Esophagus muscularis mucosa (tissue), 4 donors: ENCODE data around the gene FAM13A. TPM values are rescaled to one million over a fixed set of nuclear protein-coding genes. Genes with fewer than 3 reads are reported as not detected.

Experiments
- DNase-seq: peaks from one replicate; pipeline ENCODE4 v3.0.0-alpha.2; 2017; ENCODE audit errors: extremely low spot score
- H3K27ac ChIP-seq, 4 donors: fragments of 200-600 bp; sonication (generic); replicated peaks in 1 of 4; 1 replicate in 3 of 4; 2 replicates in 1 of 4; pipeline ENCODE4 v1.5.1; 2016 to 2019; ENCODE audit warnings: mild to moderate bottlenecking in 1 of 4
- H3K27me3 ChIP-seq, 4 donors: fragments of 200-600 bp; sonication (generic); one replicate each; pipeline versions ENCODE4 v1.5.1 to v1.6.0; 2016 to 2019
- H3K36me3 ChIP-seq, 4 donors: fragments of 200-600 bp; sonication (generic); one replicate each; pipeline ENCODE4 v1.5.1; 2016 to 2019
- H3K4me1 ChIP-seq, 4 donors: fragments of 200-600 bp; sonication (generic); one replicate each; pipeline ENCODE4 v1.5.1; 2016 to 2019
- H3K4me3 ChIP-seq, 4 donors: fragments of 200-600 bp; sonication (generic); 1 replicate in 2 of 4; 2 replicates in 2 of 4; pipeline ENCODE4 v1.5.1; 2016 to 2019; ENCODE audit warnings: mild to moderate bottlenecking in 4 of 4, moderate library complexity in 1 of 4
- H3K9me3 ChIP-seq, 4 donors: fragments of 200-600 bp; sonication (generic); 1 replicate in 3 of 4; 2 replicates in 1 of 4; pipeline ENCODE4 v1.5.1; 2016 to 2019
- EP300 ChIP-seq: sonication (generic); formaldehyde crosslinking; IDR thresholded peaks from one replicate; pipeline ENCODE4 v1.6.1; 2017; ENCODE audit warnings: antibody characterized with exemption
- POLR2A ChIP-seq: fragments of 450-650 bp; IDR thresholded peaks from one replicate; pipeline ENCODE4 v1.6.1; 2017; ENCODE audit warnings: antibody characterized with exemption, moderate library complexity, mild to moderate bottlenecking, low read depth
- POLR2AphosphoS5 ChIP-seq, 2 donors: sonication (generic); formaldehyde crosslinking; IDR thresholded peaks; one replicate each; pipeline ENCODE4 v1.6.1; 2017; ENCODE audit warnings: antibody characterized with exemption in 2 of 2
- WGBS: methylation state at CpG from one replicate; pipeline ENCODE4 v1.1.5; 2018; 5-methylcytosine and 5-hydroxymethylcytosine counted together
- intact Hi-C: fragments of 100-400 bp; cut with DNase I; formaldehyde crosslinking; loops from one replicate; pipeline ENCODE4 v1.15.1; 2023
- total RNA-seq, 4 donors: library from RNA; depleted of rRNA; stranded (reverse); fragments of >200 nt; gene quantifications; one replicate each; pipeline versions ENCODE4 v1.1.0 to v1.2.1, GENCODE V29; 2016
- TF ChIP-seq, protein P1 (sequence below), 3 experiments: fragments of 200-600 bp in 2 of 3; fragments of 450-650 bp in 1 of 3; sonication (generic) in 2 of 3; IDR thresholded peaks; one replicate each; pipeline ENCODE4 v1.5.1; 2017 to 2019; ENCODE audit warnings: antibody characterized with exemption in 3 of 3, mild to moderate bottlenecking in 2 of 3, moderate library complexity in 1 of 3

FAM13A gene
- total RNA-seq, 4 donors from 2014 or later = 22.4 to 27.2 (median 26.0) TPM

DNA sequence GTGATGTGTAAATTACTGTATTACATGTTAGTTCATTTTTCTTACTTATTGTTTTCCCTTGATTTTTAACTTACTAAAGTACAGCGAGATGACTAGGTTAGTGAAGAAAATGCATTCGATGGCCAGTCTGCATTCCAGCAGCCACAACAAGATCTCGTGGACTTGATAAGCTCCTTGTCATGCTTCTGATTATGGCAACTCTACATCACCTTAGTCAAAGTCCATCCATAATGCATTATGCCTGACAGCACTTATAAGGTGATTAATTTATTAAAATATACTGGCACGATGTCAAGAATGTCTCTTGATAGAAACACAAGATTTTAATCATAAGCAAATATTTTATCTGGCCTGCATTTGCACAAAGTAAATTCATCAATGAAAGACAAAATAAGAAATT lies 249.5 kb downstream of the FAM13A start:
- Histone ChIP-seq H3K36me3 (peaks cover 0 to 1% (median 0%) of the 10 kb centered on the region in 4 donors), H3K4me1 (peaks cover 11 to 39% (median 37%) of the 10 kb centered on the region in 4 donors), H3K9me3 (no peaks in the 10 kb centered on the region), H3K27me3 (no peaks in the 10 kb centered on the region), H3K4me3 (no peak overlapping the region), H3K27ac (no peak overlapping the region)
- 61% methylated on average over 4 of the region's 4 CpGs for WGBS
- no peak for TF ChIP-seq EP300
- TF ChIP-seq, protein P1, sequence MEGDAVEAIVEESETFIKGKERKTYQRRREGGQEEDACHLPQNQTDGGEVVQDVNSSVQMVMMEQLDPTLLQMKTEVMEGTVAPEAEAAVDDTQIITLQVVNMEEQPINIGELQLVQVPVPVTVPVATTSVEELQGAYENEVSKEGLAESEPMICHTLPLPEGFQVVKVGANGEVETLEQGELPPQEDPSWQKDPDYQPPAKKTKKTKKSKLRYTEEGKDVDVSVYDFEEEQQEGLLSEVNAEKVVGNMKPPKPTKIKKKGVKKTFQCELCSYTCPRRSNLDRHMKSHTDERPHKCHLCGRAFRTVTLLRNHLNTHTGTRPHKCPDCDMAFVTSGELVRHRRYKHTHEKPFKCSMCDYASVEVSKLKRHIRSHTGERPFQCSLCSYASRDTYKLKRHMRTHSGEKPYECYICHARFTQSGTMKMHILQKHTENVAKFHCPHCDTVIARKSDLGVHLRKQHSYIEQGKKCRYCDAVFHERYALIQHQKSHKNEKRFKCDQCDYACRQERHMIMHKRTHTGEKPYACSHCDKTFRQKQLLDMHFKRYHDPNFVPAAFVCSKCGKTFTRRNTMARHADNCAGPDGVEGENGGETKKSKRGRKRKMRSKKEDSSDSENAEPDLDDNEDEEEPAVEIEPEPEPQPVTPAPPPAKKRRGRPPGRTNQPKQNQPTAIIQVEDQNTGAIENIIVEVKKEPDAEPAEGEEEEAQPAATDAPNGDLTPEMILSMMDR (IDR thresholded peaks at IDR 0.05) = no peak
- TF ChIP-seq POLR2A = no peak
- no peak for TF ChIP-seq POLR2AphosphoS5 (IDR thresholded peaks at IDR 0.05)
- intact Hi-C loops = loop anchor here (10.0 kb wide), 1 partner anchor 103 kb away; no protein-coding TSS in a partner anchor
- no peak for DNase-seq

DNA sequence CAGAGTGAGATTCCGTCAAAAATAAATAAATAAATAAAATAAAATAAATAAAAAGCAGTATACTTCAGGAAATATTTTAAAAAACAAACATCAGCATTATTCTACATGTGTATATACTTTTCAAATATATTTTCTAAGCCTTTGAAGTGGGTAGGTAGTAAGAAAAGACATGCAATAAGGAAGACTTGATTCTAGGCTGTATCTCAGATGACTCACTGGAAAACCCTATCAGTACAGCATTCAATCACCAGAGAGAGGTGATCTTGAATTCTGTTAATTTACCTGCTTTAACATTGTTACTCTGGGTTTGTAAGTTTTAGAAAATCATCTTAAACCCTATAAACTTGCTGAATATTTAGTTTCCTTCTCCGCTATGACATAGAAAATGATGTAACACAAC lies 252.8 kb downstream of the FAM13A start:
- H3K27ac ChIP-seq = no peak overlapping the region
- no peaks in the 10 kb centered on the region for H3K9me3 ChIP-seq
- H3K36me3 ChIP-seq = peaks cover 0 to 12% (median 0%) of the 10 kb centered on the region in 4 donors
- DNase-seq = no peak
- peaks cover 5 to 31% (median 21%) of the 10 kb centered on the region in 4 donors for H3K4me1 ChIP-seq
- WGBS = 97% methylated on average over 2 of the region's 2 CpGs
- no peak overlapping the region for H3K4me3 ChIP-seq
- TF ChIP-seq POLR2A (no peak), EP300 (no peak), POLR2AphosphoS5 (IDR thresholded peaks at IDR 0.05) (no peak)
- intact Hi-C loops = loop anchor here (10.0 kb wide), 1 partner anchor 99 kb away; no protein-coding TSS in a partner anchor
- H3K27me3 ChIP-seq = no peaks in the 10 kb centered on the region

DNA sequence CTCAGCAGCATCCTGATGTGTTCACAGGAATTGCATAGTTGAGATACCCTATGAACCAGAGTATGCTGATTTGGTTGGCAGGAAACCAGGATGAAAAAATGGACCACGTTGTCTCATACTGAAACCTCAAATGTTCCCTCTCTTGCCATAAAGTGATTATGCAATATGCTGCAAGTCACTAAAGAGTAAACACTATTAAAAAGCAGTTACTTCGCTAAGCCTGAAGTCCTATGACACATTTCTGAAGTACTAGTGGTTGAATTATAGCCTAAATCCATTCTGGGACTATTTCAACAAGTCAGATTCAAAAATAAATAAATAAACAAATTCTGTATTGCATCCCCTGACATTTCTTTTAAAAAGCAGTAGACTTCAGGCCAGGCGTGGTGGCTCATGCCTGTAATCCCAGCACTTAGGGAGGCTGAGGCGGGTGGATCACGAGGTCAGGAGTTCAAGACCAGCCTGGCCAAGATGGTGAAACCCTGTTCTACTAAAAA lies 253.3 kb downstream of the FAM13A start:
- no peak overlapping the region for H3K4me3 ChIP-seq
- peaks cover 0 to 12% (median 0%) of the 10 kb centered on the region in 4 donors for H3K36me3 ChIP-seq
- WGBS = 71% methylated on average over 5 of the region's 5 CpGs
- TF ChIP-seq POLR2AphosphoS5 (IDR thresholded peaks at IDR 0.05) (peak in 1 of 2 donors; percentile 54), EP300 (no peak)
- no peaks in the 10 kb centered on the region for H3K27me3 ChIP-seq
- no peak for DNase-seq
- peaks cover 5 to 25% (median 16%) of the 10 kb centered on the region in 4 donors for H3K4me1 ChIP-seq
- H3K9me3 ChIP-seq = no peaks in the 10 kb centered on the region
- intact Hi-C loops = loop anchor here (10.0 kb wide), 1 partner anchor 99 kb away; no protein-coding TSS in a partner anchor
- H3K27ac ChIP-seq = peak overlapping the region in 1 of 4 donors; percentile 42

DNA sequence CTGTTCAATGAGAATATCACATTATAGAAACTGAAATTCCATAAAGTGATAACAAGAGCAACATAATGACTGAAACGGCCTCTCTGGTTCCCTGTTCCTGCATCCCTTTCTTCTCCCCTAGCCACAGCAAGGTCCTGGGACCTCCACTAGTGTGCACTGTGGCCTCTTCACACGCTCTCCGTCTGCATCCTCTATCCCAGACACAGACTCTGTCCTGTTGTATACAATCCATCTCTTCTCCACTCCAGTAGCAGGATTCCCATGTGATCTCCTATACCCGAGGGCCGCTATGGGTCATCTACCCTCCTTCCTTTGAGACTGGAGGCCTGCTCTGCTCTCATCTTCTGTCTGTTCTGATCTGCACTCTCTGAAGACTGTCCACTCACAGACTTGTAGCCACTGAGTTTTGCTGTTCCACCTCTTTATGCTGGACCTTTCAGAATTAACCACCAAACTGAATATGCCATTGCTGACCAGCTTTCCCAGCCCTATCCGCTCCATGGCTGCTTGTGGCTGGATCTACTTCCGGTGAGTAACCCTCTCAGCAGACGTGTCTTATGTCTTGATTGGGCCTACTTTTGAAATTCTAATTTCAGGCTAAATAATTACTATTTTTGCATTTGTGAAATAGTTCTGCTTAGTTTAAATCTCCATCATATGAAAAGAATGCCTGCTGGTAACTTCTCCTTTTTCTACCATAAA lies 254.2 kb downstream of the FAM13A start:
- Histone ChIP-seq H3K4me3 (no peak overlapping the region), H3K36me3 (peaks cover 0 to 12% (median 0%) of the 10 kb centered on the region in 4 donors), H3K27ac (no peak overlapping the region), H3K4me1 (peaks cover under 1 to 23% (median 15%) of the 10 kb centered on the region in 4 donors), H3K9me3 (no peaks in the 10 kb centered on the region), H3K27me3 (no peaks in the 10 kb centered on the region)
- intact Hi-C loops = loop anchor here (10.0 kb wide), 1 partner anchor 98 kb away; no protein-coding TSS in a partner anchor
- WGBS = 91% methylated on average over 8 of the region's 8 CpGs
- TF ChIP-seq EP300 (no peak), POLR2AphosphoS5 (IDR thresholded peaks at IDR 0.05) (no peak), POLR2A (no peak)
- TF ChIP-seq, protein P1 (IDR thresholded peaks at IDR 0.05) = no peak
- no peak for DNase-seq

DNA sequence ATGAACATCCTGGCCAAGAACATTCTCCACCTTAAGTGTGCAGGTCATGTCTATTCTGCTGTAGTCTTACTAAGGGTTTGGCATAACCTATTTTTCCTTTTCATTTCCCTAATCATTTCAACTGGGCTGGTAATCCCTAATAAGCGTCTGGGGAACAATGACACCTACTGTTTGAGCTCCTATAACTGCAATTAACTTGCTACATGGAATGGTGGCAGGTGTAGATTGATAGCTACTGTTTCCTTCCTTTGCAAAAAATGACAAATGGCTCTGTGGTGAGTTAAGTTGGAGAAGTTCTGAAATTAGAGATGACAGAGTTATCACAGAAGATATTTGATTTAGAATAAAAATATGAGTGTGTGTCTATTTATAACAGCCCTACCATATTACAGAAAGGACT lies 254.8 kb downstream of the FAM13A start:
- 84% methylated on average over 1 of the region's 1 CpG for WGBS
- Histone ChIP-seq H3K36me3 (peaks cover 0 to 12% (median 0%) of the 10 kb centered on the region in 4 donors), H3K4me1 (peaks cover 0 to 19% (median 11%) of the 10 kb centered on the region in 4 donors), H3K4me3 (no peak overlapping the region), H3K9me3 (no peaks in the 10 kb centered on the region), H3K27me3 (no peaks in the 10 kb centered on the region), H3K27ac (no peak overlapping the region)
- DNase-seq = no peak
- intact Hi-C loops = loop anchor here (10.0 kb wide), 1 partner anchor 97 kb away; no protein-coding TSS in a partner anchor
- no peak for TF ChIP-seq POLR2A
- no peak for TF ChIP-seq POLR2AphosphoS5 (IDR thresholded peaks at IDR 0.05)
- TF ChIP-seq, protein P1 (IDR thresholded peaks at IDR 0.05) = no peak
- TF ChIP-seq EP300 = no peak
